Stomach (tissue), 9 donors: Measurements from ENCODE around the gene GFI1B. TPM values are rescaled to one million over a fixed set of nuclear protein-coding genes. Genes with fewer than 3 reads are reported as not detected.
"Not testable (repeated sequence)": the region's sequence is repeated elsewhere in the genome, so short reads cannot be mapped to it uniquely, and the experiment has no call there.

Experiments used
- DNase-seq, 2 donors: peaks; one replicate each; pipeline versions ENCODE4 v3.0.0 to v3.0.0-alpha.2; 2013 to 2019
- H3K27ac ChIP-seq, 5 donors: fragments of 200-600 bp in 4 of 5; sonication (generic) in 4 of 5; one replicate each; pipeline ENCODE4 v1.5.1; 2013 to 2019; ENCODE audit warnings: mild to moderate bottlenecking in 1 of 5, moderate library complexity in 1 of 5
- H3K27me3 ChIP-seq, 3 donors: fragments of 200-600 bp; sonication (generic); one replicate each; pipeline ENCODE4 v1.5.1; 2017 to 2019; ENCODE audit warnings: mixed run types in 1 of 3
- H3K36me3 ChIP-seq, 4 donors: fragments of 200-600 bp; sonication (generic); 1 replicate in 3 of 4; 2 replicates in 1 of 4; pipeline ENCODE4 v1.5.1; 2016 to 2019
- H3K4me1 ChIP-seq, 4 donors: fragments of 200-600 bp; sonication (generic); one replicate each; pipeline ENCODE4 v1.5.1; 2016 to 2019
- H3K4me3 ChIP-seq, 4 donors: fragments of 200-600 bp; sonication (generic) in 3 of 4; one replicate each; pipeline ENCODE4 v1.5.1; 2016 to 2019; ENCODE audit warnings: mild to moderate bottlenecking in 1 of 4
- H3K9me3 ChIP-seq, 4 donors: fragments of 200-600 bp; sonication (generic); one replicate each; pipeline ENCODE4 v1.5.1; 2016 to 2019
- EP300 ChIP-seq: sonication (generic); formaldehyde crosslinking; IDR thresholded peaks from one replicate; pipeline ENCODE4 v1.6.1; 2017; ENCODE audit warnings: antibody characterized with exemption
- POLR2A ChIP-seq, 4 donors: fragments of 450-650 bp; IDR thresholded peaks; one replicate each; pipeline ENCODE4 v1.6.1; 2016; ENCODE audit warnings: antibody characterized with exemption in 4 of 4, control low read depth in 2 of 4, mild to moderate bottlenecking in 1 of 4, moderate library complexity in 1 of 4
- POLR2AphosphoS5 ChIP-seq, 3 donors: sonication (generic); formaldehyde crosslinking; IDR thresholded peaks; one replicate each; pipeline ENCODE4 v1.6.1; 2016; ENCODE audit warnings: antibody characterized with exemption in 3 of 3
- WGBS, 5 donors: extraction: QIAGEN DNeasy Blood & Tissue Kit in 3 of 5; methylation state at CpG; one replicate each; pipeline versions ENCODE4 v1.1.5 to v1.1.7; 2013 to 2018; 5-methylcytosine and 5-hydroxymethylcytosine counted together
- intact Hi-C: fragments of 100-400 bp; cut with DNase I; formaldehyde crosslinking; loops from one replicate; pipeline ENCODE4 v1.15.1; 2023; ENCODE audit warnings: low total_unique reads
- polyA plus RNA-seq, 3 donors: library from polyadenylated mRNA; stranded (reverse); fragments of 200-250 nt; gene quantifications; one replicate each; pipeline ENCODE4 v1.2.3, GENCODE V29; 2013
- total RNA-seq, 5 donors: library from RNA; depleted of rRNA; stranded (reverse); fragments of >200 nt; gene quantifications; one replicate each; pipeline versions ENCODE4 v1.1.0 to v1.2.3, GENCODE V29; 2014 to 2016
- TF ChIP-seq, protein P1 (sequence below), 7 experiments: fragments of 450-650 bp in 4 of 7; fragments of 200-600 bp in 3 of 7; sonication (generic) in 3 of 7; IDR thresholded peaks; one replicate each; pipeline ENCODE4 v1.5.1; 2016 to 2019; ENCODE audit warnings: antibody characterized with exemption in 7 of 7, control low read depth in 2 of 7, mild to moderate bottlenecking in 1 of 7
- donor health status: healthy with polysubstance abuse.
- donor health status: Bipolar disorder and iron deficiency.
- donor health status: healthy.

Gene GFI1B
- total and polyA plus RNA-seq, 8 donors = 1.0 TPM; not detected in 7

DNA sequence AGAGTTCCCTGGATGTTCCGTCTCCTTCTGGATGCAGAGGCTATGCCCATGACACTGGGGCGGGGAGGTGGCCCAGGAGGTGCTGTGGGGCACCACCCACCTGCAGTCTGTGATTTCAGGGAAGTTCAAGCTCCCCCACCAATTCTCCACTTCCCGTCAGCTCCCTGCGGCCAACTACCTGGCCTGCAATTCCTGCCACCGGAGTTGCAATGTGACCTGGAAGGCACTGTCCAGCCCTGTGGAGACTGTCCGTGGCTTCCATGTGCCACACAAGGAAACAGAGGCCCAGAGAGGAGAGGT lies 16.6 kb downstream of the GFI1B start:
- no peak for DNase-seq
- Histone ChIP-seq H3K4me1 (peaks cover 0 to 21% (median 7%) of the 10 kb centered on the region in 4 donors), H3K27me3 (peaks cover 0 to 83% (median 33%) of the 10 kb centered on the region in 3 donors), H3K4me3 (no peak overlapping the region), H3K9me3 (no peaks in the 10 kb centered on the region), H3K36me3 (no peaks in the 10 kb centered on the region), H3K27ac (no peak overlapping the region)
- no peak for TF ChIP-seq EP300
- no peak for TF ChIP-seq POLR2A (IDR thresholded peaks at IDR 0.05)
- TF ChIP-seq, protein P1, sequence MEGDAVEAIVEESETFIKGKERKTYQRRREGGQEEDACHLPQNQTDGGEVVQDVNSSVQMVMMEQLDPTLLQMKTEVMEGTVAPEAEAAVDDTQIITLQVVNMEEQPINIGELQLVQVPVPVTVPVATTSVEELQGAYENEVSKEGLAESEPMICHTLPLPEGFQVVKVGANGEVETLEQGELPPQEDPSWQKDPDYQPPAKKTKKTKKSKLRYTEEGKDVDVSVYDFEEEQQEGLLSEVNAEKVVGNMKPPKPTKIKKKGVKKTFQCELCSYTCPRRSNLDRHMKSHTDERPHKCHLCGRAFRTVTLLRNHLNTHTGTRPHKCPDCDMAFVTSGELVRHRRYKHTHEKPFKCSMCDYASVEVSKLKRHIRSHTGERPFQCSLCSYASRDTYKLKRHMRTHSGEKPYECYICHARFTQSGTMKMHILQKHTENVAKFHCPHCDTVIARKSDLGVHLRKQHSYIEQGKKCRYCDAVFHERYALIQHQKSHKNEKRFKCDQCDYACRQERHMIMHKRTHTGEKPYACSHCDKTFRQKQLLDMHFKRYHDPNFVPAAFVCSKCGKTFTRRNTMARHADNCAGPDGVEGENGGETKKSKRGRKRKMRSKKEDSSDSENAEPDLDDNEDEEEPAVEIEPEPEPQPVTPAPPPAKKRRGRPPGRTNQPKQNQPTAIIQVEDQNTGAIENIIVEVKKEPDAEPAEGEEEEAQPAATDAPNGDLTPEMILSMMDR (IDR thresholded peaks at IDR 0.05) = no peak
- no peak for TF ChIP-seq POLR2AphosphoS5 (IDR thresholded peaks at IDR 0.05)
- WGBS, 5 donors = 33 to 90% (median 86%) methylated on average over 1 to 6 of the region's 6 CpGs
- intact Hi-C loops = no loop called here

DNA sequence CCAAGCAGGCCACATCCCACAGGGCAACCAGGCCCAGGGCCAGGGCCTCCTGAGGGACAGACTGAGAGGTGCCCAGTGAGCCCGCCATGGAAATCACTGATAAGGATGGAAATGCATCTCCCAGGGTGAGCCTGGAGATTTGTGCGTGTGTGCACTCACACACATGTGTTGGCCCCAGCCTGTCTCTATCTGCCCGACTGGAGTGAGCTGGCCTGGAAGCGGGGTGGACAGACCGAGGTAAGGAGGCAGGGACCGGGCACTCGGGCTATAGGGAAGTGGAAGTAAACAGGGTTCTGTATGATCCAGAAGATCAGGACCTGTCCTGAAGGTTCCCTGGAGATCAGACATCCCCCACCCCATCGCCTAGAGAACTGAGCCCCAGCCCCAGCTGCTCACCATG lies 17.4 kb downstream of the GFI1B start:
- Histone ChIP-seq H3K9me3 (no peaks in the 10 kb centered on the region), H3K4me3 (no peak overlapping the region), H3K27ac (no peak overlapping the region), H3K27me3 (peaks cover 0 to 87% (median 33%) of the 10 kb centered on the region in 3 donors), H3K4me1 (peaks cover 0 to 21% (median 7%) of the 10 kb centered on the region in 4 donors), H3K36me3 (no peaks in the 10 kb centered on the region)
- no peak for DNase-seq
- no peak for TF ChIP-seq POLR2AphosphoS5 (IDR thresholded peaks at IDR 0.05)
- TF ChIP-seq, protein P1 (IDR thresholded peaks at IDR 0.05) = no peak
- TF ChIP-seq POLR2A (IDR thresholded peaks at IDR 0.05) = no peak
- no peak for TF ChIP-seq EP300
- 74 to 98% (median 82%) methylated on average over 6 to 8 of the region's 8 CpGs for WGBS, 5 donors
- intact Hi-C loops = no loop called here

DNA sequence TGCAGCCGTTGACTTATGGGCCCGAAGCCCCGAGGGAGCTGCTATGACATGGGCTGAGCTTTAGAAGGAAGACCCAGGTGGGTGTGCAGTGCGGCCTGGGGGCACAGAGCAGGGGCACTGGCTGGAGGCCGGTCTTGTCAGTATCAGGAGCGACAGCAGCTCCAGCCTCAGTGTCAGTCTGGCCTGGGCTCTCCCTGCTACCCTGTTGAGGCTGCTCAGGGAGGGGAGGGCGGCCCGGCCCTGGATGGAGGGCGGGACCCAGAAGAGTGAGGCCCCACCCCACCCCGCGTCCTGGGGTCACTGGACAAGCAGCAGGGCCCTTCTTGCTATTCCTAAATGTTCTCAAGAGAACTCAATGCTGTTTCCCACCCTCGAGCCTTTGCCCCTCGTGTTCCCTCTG lies 18.0 kb downstream of the GFI1B start:
- Histone ChIP-seq H3K27ac (no peak overlapping the region), H3K4me1 (peaks cover 0 to 21% (median 7%) of the 10 kb centered on the region in 4 donors), H3K4me3 (no peak overlapping the region), H3K36me3 (no peaks in the 10 kb centered on the region), H3K27me3 (peaks cover 0 to 87% (median 29%) of the 10 kb centered on the region in 3 donors), H3K9me3 (no peaks in the 10 kb centered on the region)
- intact Hi-C loops = no loop called here
- WGBS, 5 donors = 68 to 84% (median 77%) methylated on average over 13 of the region's 13 CpGs
- TF ChIP-seq POLR2A (IDR thresholded peaks at IDR 0.05) (no peak), POLR2AphosphoS5 (IDR thresholded peaks at IDR 0.05) (no peak), EP300 (no peak)
- TF ChIP-seq, protein P1 (IDR thresholded peaks at IDR 0.05) = no peak
- DNase-seq = no peak

DNA sequence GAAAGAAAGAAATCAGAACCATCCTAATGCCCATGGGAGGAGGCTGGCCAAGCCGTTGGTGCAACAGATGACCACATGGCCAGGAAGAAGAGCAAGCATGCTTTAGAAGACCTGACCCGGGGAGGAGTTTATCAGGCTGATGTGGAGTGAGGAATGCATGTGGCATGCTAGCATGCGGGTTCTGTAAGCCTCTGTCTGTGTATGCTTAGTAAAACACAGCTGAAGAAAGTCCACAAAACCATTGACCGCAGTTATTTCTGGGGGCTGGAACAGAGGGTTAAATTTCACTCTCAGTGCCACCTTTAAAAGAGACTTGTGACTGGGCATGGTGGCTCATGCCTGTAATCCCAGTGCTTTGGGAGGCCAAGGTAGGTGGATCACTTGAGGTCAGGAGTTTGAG lies 19.1 kb downstream of the GFI1B start:
- intact Hi-C loops = no loop called here

DNA sequence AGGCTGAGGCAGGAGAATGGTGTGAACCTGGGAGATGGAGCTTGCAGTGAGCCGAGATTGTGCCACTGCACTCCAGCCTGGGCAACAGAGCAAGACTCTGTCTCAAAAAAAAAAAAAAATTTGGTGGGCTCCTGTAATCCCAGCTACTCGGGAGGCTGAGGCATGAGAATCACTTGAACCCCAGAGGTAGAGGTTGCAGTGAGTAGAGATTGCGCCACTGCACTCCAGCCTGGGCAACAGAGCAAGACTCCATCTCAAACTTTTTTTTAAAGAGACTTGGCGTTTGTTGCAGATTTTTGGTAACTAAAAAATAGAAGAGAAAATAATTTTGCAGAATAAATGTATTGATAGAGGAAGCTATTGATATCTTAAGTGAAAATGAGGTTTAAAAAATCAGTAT lies 19.7 kb downstream of the GFI1B start:
- H3K36me3 ChIP-seq, H3K27ac ChIP-seq, H3K4me3 ChIP-seq, intact Hi-C loops, H3K9me3 ChIP-seq, DNase-seq: not testable (repeated sequence)
- Histone ChIP-seq H3K4me1 (peaks cover 0 to 20% (median 7%) of the 10 kb centered on the region in 4 donors), H3K27me3 (peaks cover 0 to 86% (median 35%) of the 10 kb centered on the region in 3 donors)
- 85 to 94% (median 88%) methylated on average over 3 to 4 of the region's 4 CpGs for WGBS, 5 donors

More for the DNA sequence above, 19.1 kb downstream of the GFI1B start:
- Histone ChIP-seq H3K9me3 (no peaks in the 10 kb centered on the region), H3K36me3 (no peaks in the 10 kb centered on the region), H3K4me3 (no peak overlapping the region), H3K27me3 (peaks cover 0 to 86% (median 30%) of the 10 kb centered on the region in 3 donors), H3K27ac (no peak overlapping the region), H3K4me1 (peaks cover 0 to 21% (median 7%) of the 10 kb centered on the region in 4 donors)
- DNase-seq = no peak
- TF ChIP-seq POLR2AphosphoS5 (IDR thresholded peaks at IDR 0.05) (no peak), POLR2A (IDR thresholded peaks at IDR 0.05) (no peak), EP300 (no peak)
- TF ChIP-seq, protein P1 (IDR thresholded peaks at IDR 0.05) = no peak
- 52 to 74% (median 63%) methylated on average over 4 of the region's 4 CpGs for WGBS, 5 donors
